Erythroblast (primary cell): Measurements from ENCODE around the gene TAL1.

Experiments
- DNase-seq, 2 experiments: peaks; one replicate each; lab custom pipeline; 2025; lab: John Stamatoyannopoulos, UW
- GATA1 ChIP-seq: IDR thresholded peaks from 2 replicates; pipeline ENCODE4 v1.6.1; 2011; ENCODE audit warnings: low read depth, mild to moderate bottlenecking, control low read depth, low read length, moderate library complexity
- POLR2A ChIP-seq: IDR thresholded peaks from 2 replicates; pipeline ENCODE4 v1.6.1; 2011; ENCODE audit warnings: mild to moderate bottlenecking, low read length

Gene TAL1

GRCh38 chr1:47184822-47185677, 47.0 kb downstream of the TAL1 start:
- no peak for DNase-seq
- no peak for TF ChIP-seq GATA1
- TF ChIP-seq POLR2A: no peak

DNA sequence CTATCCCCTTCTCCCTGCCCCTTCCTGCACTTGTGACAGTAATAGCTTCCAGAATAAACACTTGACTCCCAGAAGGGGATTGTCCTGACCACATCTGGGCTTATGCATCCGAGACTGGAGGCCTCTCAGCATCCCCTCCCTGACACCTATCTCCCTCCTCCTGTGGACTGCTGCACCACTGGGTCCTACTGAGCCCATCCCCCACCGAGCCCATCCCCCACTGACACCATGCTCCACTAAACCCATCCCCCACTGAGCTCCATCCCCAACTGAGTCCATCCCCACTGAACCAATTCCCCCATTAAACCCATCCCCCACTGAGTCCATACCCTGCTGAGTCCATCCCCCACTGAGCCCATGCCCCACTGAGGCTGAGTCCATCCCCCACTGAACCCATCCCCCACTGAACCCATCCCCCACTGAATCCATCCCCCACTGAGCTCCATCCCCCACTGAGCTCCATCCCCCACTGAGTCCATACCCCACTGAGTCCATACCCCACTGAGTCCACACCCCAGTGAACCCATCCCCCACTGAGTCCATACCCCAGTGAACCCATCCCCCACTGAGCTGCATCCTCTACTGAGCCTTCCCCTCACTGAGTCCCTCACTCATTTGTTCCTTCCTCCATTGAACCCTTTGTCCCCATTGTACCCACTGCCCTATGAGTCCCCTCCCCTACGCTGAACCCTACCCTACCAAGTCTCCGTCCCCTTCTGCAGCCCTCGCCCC, 47.8 kb downstream of the TAL1 start:
- DNase-seq: peak; percentile 57 to 60

GRCh38 chr1:47183308-47184089, 48.5 kb downstream of the TAL1 start:
- DNase-seq: no peak
- TF ChIP-seq POLR2A (no peak), GATA1 (no peak)

More for the DNA sequence above, 47.8 kb downstream of the TAL1 start:
- TF ChIP-seq POLR2A (no peak), GATA1 (no peak)

- DNase-seq: peak in 1 of 2 experiments; percentile 70
- TF ChIP-seq GATA1 (no peak), POLR2A (no peak)
Measured at GRCh38 chr1:47182676-47183235, 49.3 kb downstream of the TAL1 start.

GRCh38 chr1:47181955-47182675, 49.9 kb downstream of the TAL1 start:
- no peak for TF ChIP-seq GATA1
- TF ChIP-seq POLR2A: peak; percentile 76
- peak; percentile 90 to 93 for DNase-seq

- peak; percentile 99 to 100 for DNase-seq
- TF ChIP-seq POLR2A (peak; percentile 7), GATA1 (peak; percentile 99)
Measured at GRCh38 chr1:47181095-47181954, 50.7 kb downstream of the TAL1 start.

GRCh38 chr1:47180603-47181094, 51.4 kb downstream of the TAL1 start:
- DNase-seq: peak; percentile 91 to 93
- TF ChIP-seq POLR2A (peak; percentile 67), GATA1 (no peak)

DNA sequence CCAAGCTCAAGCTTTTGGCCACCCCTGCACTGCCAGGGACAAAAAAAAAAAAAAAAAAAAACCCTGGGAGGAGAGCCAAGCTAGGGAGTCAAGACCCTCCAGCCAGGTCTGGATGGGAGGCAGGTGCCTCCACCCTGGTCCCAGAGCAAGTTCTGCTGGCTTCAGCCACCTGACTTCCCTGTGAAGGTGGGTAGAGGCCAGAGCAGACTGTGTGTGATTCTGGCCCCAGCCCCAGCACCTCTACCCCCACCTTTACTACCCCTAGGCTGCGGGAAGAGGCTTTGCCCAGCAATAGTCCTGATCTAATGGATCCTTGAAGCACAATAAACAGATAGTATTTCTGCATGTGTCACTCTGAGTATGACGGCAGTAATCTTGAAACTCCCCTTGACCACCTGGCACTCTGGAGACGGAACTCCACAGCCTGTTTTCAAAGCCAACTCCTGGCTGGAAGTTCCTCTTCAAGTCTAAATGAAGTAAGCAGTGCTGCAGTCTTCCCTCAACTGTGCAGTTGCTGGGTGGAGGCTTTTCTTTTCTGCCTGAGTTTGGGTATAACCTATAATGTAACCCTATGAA, 51.9 kb downstream of the TAL1 start:
- TF ChIP-seq POLR2A (no peak), GATA1 (no peak)
- peak; percentile 86 to 91 for DNase-seq

DNA sequence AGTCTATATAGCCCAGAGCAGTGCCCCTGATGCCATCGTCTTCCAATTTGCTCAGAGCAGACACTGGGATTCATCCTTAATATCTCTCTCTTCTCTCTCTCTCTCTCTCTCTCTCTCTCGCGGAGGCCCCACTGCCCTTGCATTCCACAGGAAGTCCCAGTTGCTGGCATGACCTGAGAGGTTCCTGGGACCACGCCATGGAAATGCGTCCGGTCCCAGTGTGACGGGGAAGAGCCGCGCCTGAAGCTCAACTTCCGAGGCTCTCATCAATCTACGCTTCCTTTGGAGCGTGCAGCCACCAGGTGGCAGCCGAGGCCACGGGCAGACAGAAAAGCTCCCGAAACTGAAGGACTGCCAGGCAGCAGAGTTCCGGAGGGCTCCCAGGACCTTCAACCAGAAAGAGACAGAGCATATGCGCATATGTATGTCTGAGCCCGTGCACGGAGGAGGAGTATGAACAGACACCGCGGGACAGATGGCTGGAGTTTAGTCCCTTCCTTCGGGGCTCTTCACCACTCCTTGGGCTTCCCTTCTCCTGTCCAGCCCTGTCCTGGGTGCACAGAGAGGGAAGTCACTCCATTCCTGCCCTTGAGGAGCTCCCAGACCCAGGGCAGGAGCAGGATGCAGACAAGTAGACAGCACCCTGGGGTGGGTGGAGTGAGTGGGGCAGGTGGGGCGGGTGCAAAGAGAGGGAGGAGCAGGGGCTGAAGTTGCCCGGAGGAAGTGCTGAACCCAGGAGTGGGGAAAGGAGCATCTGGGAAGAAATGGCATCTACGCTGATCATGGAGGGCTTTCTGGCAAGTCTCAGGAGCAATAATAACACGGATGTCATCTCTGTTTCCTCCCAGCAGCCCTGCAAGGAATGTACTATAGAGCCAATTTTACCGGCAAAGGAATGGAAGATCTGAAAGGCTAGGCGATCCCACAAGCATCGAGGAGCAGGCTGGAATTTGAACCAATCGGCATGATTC, 52.7 kb downstream of the TAL1 start:
- peak; percentile 68 for TF ChIP-seq POLR2A
- no peak for TF ChIP-seq GATA1
- peak; percentile 94 for DNase-seq

GRCh38 chr1:47178654-47179016, 53.4 kb downstream of the TAL1 start:
- no peak for DNase-seq
- no peak for TF ChIP-seq GATA1
- TF ChIP-seq POLR2A: no peak
